ENCODE data around the gene GRIN3B.
"Not testable (repeated sequence)": the region's sequence is repeated elsewhere in the genome, so short reads cannot be mapped to it uniquely, and the experiment has no call there.

DNA sequence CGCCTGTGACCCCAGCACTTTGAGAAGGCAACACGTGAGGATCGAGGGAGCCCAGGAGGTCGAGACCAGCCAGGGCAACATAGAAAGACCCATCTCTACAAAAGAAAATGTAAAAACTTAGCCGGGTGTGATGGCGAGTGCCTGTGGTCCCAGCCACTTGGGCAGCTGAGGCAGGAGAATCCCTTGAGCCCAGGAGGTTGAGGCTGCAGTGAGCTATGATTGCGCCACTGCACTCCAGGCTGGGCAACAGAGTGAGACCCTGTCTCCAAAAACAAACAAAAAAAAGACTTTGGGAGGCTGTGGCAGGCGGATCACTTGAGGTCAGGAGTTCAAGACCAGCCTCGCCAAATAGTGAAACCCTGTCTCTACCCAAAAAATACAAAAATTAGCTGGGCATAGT is 42.6 kb upstream of the GRIN3B start:
- TF ChIP-seq, protein P1, sequence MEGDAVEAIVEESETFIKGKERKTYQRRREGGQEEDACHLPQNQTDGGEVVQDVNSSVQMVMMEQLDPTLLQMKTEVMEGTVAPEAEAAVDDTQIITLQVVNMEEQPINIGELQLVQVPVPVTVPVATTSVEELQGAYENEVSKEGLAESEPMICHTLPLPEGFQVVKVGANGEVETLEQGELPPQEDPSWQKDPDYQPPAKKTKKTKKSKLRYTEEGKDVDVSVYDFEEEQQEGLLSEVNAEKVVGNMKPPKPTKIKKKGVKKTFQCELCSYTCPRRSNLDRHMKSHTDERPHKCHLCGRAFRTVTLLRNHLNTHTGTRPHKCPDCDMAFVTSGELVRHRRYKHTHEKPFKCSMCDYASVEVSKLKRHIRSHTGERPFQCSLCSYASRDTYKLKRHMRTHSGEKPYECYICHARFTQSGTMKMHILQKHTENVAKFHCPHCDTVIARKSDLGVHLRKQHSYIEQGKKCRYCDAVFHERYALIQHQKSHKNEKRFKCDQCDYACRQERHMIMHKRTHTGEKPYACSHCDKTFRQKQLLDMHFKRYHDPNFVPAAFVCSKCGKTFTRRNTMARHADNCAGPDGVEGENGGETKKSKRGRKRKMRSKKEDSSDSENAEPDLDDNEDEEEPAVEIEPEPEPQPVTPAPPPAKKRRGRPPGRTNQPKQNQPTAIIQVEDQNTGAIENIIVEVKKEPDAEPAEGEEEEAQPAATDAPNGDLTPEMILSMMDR (IDR thresholded peaks at IDR 0.05; ENCODE audit: low read depth, low read length), result not testable (repeated sequence)
- TF ChIP-seq EZH2phosphoT487 (IDR thresholded peaks at IDR 0.05; ENCODE audit: low read depth), result not testable (repeated sequence)

Data from OCI-LY3 (cell line).